GM19193 (cell line): ENCODE results near the gene SBK1.

ENCODE experiments used
- POLR2A ChIP-seq: IDR thresholded peaks from 4 replicates; pipeline ENCODE4 v1.6.1; 2011; ENCODE audit not compliant: insufficient read depth, insufficient read length; ENCODE audit errors: extremely low read depth

Gene SBK1

DNA sequence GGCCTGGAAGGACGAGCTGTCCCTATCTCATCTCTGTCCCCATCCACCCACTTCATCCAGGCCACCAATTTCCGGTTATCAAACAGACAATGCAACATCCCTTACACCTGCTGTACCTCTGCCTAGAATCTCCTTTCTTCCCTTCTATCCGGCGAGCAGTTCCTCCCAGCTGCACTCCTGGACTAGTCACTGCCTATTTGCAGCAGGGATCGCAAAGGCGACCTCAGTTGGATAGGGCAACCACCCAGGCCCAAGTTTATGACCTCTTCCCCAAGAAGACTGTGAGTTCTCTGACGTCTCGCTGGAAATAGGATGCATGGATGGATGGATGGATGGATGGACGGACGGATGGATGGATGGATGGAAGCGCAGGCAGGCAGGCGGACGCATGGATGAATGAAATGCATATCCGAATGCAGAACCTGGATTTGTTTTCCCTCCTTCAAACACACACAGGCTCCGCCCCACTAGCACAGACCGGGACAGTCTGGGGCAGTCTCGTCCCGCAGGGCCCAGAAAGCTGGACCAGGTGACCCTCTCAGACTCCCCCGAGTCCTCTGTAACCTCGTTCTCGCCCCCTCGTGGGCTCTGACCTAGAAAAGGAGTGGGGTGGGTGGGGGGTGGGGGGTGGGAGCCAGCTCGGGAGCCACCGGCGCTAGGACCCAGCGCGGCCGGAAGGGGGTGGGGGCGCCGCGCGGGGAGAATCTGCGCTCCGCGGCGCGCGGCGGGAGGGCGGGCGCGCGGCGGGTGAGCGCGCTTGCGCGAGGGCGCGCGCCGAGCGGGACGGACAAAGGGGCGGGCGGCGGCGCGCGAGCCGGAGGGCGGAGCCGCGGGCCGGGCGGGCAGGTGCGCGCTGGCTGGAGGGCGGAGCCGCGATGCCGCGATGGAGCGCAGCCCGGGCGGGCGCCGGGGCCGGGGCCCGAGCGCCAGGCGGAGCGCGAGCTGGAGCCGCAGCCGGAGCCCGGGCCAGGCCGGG, at the start of gene SBK1:
Gene SBK1 (plus strand): TSS at position 875 of the 976 bp plus-strand sequence. CDS start 24,867 bp downstream, outside the sequence.
- TF ChIP-seq POLR2A = no peak

DNA sequence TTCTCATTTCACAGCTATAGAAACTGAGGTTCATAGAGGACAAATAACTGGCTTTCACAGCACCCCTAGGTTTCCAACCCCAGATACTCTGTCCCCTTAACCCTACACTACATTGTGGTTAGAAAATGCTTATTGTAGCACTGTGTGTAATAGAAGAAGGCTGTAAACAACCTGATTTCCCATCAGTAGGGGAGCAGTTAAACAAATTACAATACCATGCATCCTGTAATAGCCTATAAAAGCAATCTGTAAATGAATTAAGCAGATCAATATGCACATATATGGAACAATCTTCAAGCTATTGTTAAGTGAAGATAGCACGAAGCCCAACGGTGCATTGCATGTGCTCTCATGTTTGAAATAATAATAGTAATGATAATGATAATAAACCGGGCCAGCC, 41.3 kb upstream of the SBK1 start:
- no peak for TF ChIP-seq POLR2A

DNA sequence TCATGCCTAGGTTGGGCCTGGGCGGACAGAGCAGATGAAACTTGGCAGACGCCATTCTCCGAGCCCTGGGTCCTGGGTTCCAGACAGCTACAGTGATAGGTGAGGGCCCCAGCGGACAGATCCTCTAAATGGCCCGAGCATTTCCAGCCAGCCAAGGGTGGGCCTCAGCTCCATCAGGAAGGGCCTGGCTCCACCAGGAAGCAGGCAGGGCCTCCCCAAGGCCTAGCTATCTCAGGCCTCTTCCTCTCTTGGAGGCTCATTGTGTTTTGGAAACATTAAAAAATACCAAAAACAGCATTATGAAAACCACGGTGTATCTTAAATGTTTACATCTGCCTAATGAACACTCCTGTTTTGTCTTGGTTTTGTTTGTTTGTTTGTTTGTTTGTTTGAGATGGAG, 38.2 kb upstream of the SBK1 start:
- TF ChIP-seq POLR2A = no peak

DNA sequence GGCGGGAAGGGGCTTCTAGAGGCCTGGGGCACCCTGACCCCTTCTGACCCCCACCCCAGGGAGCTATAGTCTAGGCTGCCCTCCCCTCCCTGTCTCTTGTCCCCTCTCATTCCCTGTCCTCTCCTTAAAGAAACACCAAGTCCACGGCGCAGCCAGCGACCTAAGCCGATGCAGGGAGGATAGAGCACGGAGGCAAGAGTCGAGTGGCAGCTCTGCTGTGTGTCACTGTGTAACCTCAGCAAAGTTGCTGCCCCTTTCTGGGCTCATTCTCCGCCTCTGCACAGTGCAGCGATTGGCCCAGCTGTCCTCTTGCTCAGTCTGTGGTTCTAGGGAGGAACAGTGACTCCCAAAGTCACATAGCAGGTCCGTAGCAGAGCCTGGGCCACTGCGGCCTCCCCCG, 36.5 kb upstream of the SBK1 start:
- TF ChIP-seq POLR2A = no peak

DNA sequence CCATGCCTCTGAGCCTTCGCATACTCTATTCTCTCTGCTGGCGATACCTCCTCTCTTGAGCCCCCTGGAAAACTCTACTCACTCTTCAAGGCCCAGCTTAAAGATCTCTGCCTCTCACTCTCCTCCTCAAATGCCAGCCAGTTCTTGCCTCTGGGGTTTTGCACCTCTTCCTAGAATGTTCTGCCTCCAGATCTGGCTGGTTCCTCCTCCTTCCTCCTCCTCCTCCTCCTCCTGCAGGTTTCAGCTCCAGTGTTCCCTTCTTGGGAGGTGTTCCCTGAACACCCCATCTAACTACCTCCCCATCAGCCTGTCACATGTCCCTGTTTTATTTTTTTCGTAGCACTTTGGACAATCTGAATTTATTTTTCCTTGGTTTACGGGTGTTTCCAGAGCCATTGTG, 35.1 kb upstream of the SBK1 start:
- no peak for TF ChIP-seq POLR2A

DNA sequence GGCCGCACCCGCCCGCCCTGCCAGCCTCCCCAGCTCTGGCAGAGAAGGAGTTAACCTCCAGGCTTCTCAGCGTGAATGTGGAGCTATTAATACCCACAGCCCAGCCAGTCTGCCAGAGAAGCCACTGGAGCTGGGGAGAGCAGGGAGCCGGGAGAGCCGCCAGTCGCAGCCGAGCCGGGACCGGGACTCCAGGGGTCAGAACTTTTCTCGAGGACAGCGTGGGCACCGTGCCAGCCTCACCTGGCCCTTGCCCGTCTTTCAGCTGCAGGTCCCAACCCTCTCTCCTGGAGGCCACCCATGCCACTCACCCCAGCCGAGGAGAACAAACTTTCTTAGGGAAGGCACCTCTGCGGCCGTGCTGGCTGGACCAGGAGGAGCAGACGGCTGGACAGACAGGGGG, 33.8 kb upstream of the SBK1 start:
- no peak for TF ChIP-seq POLR2A

DNA sequence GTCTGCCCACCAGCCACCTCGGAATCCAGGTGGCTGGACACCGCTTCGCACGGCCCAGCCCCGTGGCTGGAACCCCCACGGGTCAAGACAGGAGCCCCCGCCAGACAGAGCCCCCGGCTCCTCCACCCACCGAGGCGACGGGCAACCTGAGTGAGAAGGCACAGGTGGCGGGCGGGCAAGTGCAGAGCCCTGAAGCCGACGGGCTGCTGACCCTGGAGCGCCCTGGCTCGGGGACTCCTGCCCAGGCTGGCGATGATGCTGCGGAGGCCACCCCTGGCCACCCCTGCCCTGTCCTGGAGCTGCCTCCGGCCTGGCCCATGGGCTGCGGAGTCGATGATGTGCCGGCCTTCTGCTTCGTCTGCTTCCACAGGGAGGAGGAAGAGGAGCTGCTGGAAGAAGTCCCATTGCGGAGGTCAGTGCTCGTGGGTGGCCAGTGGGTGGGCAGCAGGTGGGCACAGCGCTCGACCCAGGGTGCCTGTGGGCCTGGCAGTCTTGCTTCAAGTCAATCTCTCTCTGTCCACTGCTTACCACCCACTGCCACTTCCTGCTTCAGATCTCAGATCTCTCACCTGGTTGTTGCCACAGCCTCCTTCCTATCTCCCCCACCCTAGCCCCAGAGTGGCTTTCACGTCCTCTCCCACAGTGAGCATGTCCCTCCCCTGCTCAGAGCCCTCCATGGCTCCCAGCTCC, 33.1 kb upstream of the SBK1 start:
- TF ChIP-seq POLR2A = no peak

DNA sequence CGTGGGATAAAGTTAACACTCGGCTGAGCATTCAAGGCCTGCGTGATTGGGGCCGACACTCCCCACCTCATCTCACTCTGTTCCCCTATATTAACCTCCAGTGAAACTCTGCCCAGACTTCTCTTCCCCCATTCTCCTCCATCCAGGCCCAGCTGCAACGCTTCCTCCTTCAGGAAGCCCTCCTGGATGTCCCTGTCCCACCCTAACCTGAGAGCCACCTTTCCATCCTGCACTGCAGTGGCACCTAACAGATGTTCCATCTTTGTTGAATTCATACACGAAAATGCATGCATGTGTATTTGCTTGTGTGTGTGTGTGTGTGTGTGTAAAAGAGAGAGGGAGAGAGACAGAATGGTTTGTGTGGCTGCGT, 32.6 kb upstream of the SBK1 start:
- TF ChIP-seq POLR2A = no peak

DNA sequence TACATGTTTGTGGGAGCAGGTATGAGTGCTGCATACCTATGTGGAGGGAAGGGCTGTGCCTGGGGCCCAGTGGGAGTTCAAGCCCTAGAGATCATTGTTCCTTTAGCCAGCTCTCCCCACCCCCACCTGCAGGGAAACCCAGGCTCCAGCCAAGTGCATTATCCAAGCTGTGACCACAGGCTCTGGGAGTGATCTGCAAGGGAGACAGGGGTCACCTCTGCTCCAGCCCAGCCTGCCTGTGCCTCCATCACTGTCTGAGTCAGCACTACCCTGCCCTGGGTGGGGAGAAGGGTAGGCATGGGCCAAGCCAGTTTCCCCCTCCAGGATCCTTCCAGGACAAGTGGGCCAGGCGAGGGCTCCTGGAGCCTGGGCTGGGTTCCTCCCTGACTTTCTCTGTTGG, 32.1 kb upstream of the SBK1 start:
- TF ChIP-seq POLR2A = no peak

DNA sequence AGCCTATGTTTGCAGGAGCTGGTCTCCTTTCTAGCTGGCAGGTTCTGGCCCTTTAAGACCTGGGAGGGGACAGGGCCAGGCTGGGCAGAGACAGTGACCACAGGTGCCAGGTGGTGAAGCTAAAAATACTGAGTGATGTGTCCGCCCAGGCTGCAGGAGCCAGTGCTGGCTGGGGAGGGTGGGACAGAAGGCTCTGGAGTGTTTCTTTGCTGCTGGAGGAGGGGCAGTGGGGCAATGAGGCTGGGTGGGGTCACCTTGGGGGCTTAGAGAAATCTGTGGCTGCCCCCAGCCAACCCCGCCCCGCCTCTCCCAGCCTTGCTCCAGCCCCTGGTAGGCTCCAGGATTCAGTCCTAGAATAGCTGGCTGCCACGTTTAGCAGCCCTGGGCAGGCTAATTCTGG, 30.4 kb upstream of the SBK1 start:
- TF ChIP-seq POLR2A = no peak

DNA sequence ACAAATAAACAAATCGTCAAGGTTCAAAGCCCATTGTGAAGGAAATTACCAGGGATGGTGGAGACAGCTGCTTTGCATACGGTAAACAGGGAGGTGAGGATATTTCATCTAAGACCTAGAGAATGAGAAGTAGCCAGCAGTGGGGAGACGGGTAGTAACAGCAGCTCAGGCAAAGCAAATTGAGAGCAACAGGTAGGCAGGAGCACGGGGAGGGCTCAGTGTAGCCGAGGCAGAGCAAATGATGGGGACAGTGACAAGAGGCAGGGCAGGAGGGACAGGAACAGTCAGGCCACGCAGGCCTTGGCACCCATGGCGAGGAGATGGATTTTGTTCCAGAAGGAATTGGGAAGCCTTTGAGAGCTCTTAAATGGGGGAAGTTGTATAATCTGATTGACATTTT, 29.0 kb upstream of the SBK1 start:
- TF ChIP-seq POLR2A = no peak

DNA sequence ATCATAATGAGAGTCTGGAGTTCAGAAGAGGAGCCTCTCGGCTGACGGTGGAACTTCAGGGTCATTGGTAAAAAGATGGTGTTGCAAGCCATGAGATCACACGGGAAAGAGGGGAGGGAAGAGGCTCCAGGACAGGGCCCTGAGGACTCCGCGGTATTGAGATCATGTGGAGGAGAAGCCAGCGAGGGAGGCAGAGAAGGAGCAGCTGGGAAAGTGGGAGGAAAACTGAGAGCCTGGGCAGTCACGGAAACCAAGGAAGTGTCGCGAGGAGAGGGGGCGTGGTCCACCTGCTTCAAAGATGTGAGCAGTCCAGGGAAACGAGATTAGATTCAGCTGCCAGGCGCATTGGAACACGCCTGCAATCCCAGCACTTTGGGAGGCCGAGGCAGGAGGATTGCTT, 27.7 kb upstream of the SBK1 start:
- TF ChIP-seq POLR2A = no peak

DNA sequence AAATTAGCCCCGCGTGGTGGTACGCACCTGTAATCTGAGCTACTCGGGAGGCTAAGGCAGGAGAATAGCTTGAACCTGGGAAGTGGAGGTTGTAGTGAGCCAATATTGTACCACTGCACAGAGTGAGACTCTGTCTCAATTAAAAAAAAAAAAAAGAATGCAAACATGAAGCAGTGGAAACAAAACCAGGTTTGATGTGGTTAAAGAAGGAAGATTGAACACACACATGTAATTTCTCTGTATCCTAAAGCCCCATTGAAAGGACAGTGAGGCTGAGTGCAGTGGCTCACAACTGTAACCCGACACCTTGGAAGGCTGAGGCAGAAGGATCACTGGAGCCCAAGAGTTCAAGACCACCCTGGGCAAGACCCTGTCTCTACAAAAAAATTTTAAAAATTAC, 26.5 kb upstream of the SBK1 start:
- no peak for TF ChIP-seq POLR2A

DNA sequence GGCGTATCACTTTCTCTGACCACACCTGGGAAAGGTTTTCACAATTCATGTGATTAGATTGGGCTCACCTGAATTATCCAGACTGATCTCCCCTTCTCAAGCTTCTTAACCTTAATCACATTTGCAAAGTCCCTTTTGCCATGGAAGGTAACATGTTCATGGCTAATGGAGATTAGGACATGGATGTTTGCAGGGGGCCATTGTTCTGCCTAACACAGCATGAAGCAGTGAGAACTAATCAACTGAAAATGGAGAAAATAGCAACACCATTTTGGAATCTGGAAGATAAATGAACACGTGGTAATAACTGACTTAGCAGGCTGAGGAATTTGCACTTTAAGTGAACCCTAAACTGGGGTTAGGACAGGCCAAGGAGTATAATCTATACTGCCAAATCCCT, 25.0 kb upstream of the SBK1 start:
- TF ChIP-seq POLR2A = no peak

DNA sequence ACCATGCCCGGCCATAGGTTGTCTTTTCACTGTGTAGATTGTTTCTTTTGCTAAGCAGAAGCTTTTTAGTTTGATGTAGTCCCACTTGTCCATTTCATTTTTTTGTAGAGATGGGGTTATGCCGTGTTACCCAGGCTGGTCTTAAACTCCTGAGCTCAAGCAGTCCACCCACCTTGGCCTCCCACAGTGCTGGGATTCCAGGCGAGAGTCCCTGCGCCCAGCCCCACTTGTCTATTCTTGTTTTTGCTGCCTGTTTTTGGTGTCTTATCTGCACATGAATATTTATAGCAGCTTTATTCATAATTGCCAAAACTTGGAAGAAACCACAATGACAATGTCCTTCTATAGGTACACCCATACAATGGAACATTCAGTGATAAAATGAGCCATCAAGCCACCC, 18.8 kb upstream of the SBK1 start:
- TF ChIP-seq POLR2A = no peak

DNA sequence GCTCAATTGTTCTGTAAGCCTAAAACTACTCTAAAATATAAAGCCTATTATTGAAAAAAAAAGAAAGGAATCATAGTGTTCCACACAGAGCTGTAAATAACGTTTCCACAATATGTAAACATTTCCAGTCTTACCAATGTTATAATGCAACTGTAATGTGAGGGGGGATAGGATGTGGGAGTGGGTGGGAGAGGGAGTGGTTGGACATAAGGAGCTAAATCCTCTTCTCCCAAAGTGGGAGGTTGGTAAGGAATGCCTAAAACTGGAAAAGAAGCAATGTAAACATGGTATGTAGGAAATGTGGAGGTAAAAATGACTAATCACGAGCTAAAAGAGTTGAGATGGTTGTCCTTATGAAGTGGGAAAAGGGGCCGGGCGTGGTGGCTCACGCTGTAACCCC, 17.6 kb upstream of the SBK1 start:
- no peak for TF ChIP-seq POLR2A

DNA sequence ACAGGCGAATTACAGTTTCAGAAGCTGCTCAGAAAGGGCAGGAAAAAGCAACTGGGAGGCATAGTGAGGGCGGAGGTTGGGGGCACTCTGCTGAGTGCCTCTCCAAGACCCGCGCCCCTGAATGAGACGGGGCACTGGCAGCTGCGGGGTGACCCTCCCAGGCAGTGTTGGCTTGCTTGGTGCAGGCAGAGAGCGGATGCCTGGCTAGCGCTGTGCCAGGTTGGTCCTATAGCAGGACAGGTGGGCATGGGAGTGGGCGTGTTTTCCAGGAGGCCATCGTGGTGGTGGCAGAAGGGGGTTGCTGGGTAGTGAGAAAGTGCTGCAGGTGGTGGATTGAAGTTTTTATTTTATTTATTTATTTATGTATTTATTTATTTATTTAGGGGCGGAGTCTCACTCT, 16.0 kb upstream of the SBK1 start:
- TF ChIP-seq POLR2A = no peak
